Measurements from ENCODE around the gene C9. TPM values are rescaled to one million over a fixed set of nuclear protein-coding genes. Genes with fewer than 3 reads are reported as not detected.
A peak's percentile ranks its signal among the peaks of the same experiment; 100 is the strongest.
"Not testable (repeated sequence)": the region's sequence is repeated elsewhere in the genome, so short reads cannot be mapped to it uniquely, and the experiment has no call there.

C9 gene
- total RNA-seq, 3 donors from 2014 or later (not counting 1 experiment from before 2014, with no cell fraction given): 0.52 TPM; not detected in 2

- no peak for DNase-seq
- Mint-ChIP-seq H3K9me3 (peaks cover 5% of the 10 kb centered on the region in 2 donors), H3K4me3 (no peak overlapping the region), H3K36me3 (peaks cover 12% of the 10 kb centered on the region), H3K4me1 (peaks cover 59 to 61% of the 10 kb centered on the region in 2 donors), H3K27me3 (ENCODE audit: low read depth in 2 of 2) (no peaks in the 10 kb centered on the region), H3K27ac (peak overlapping the region; percentile 87 to 89)
- Histone ChIP-seq H3K4me1 (ENCODE audit: control insufficient read depth, insufficient read depth, low read length) (no peaks in the 10 kb centered on the region), H3K27me3 (ENCODE audit: control insufficient read depth, insufficient read depth, low read length) (no peaks in the 10 kb centered on the region), H3K4me3 (ENCODE audit: low read length) (no peak overlapping the region), H3K9me3 (ENCODE audit: control insufficient read depth, insufficient read depth, low read length) (no peaks in the 10 kb centered on the region), H3K27ac (ENCODE audit: low read length) (no peak overlapping the region), H3K36me3 (ENCODE audit: control insufficient read depth, insufficient read depth, low read length) (peaks cover 3% of the 10 kb centered on the region)
- no peak for ATAC-seq
- TF ChIP-seq CTCF (IDR thresholded peaks at IDR 0.05): no peak
- no CpG with 5 or more reads among the region's 1 CpG for WGBS (ENCODE audit: insufficient coverage)
- intact Hi-C loops (cut with micrococcal nuclease): loop anchor here (5.0 kb wide), 1 partner anchor 36 kb away; no protein-coding TSS in a partner anchor
Observed at GRCh38 chr5:39236718-39237117, 127.6 kb downstream of the C9 start.

GRCh38 chr5:39235648-39236047, 128.6 kb downstream of the C9 start:
- intact Hi-C loops (cut with micrococcal nuclease): loop anchor here (5.0 kb wide), 1 partner anchor 37 kb away; no protein-coding TSS in a partner anchor

GRCh38 chr5:39234494-39234893, 129.8 kb downstream of the C9 start:
- peak overlapping the region in 1 of 2 donors; percentile 58 for H3K27ac Mint-ChIP-seq

More at GRCh38 chr5:39235648-39236047, 128.6 kb downstream of the C9 start:
- peaks cover under 1% of the 10 kb centered on the region in 2 donors for H3K9me3 Mint-ChIP-seq
- H3K4me3 Mint-ChIP-seq: no peak overlapping the region
- Histone ChIP-seq H3K27me3 (ENCODE audit: control insufficient read depth, insufficient read depth, low read length) (no peaks in the 10 kb centered on the region), H3K4me1 (ENCODE audit: control insufficient read depth, insufficient read depth, low read length) (no peaks in the 10 kb centered on the region), H3K4me3 (ENCODE audit: low read length) (no peak overlapping the region), H3K27ac (ENCODE audit: low read length) (no peak overlapping the region), H3K36me3 (ENCODE audit: control insufficient read depth, insufficient read depth, low read length) (peaks cover 2% of the 10 kb centered on the region), H3K9me3 (ENCODE audit: control insufficient read depth, insufficient read depth, low read length) (no peaks in the 10 kb centered on the region)
- H3K27me3 Mint-ChIP-seq (ENCODE audit: low read depth in 2 of 2): no peaks in the 10 kb centered on the region
- peaks cover 63 to 67% of the 10 kb centered on the region in 2 donors for H3K4me1 Mint-ChIP-seq
- H3K36me3 Mint-ChIP-seq: peaks cover 9% of the 10 kb centered on the region
- peak overlapping the region in 1 of 2 donors; percentile 51 for H3K27ac Mint-ChIP-seq
- no peak for ATAC-seq
- 90% methylated on average over 1 of the region's 3 CpGs for WGBS (ENCODE audit: insufficient coverage)
- DNase-seq: no peak
- TF ChIP-seq CTCF (IDR thresholded peaks at IDR 0.05): no peak

More at GRCh38 chr5:39234494-39234893, 129.8 kb downstream of the C9 start:
- H3K36me3 ChIP-seq (ENCODE audit: control insufficient read depth, insufficient read depth, low read length); H3K9me3 Mint-ChIP-seq; H3K4me3 ChIP-seq (ENCODE audit: low read length); H3K4me1 ChIP-seq (ENCODE audit: control insufficient read depth, insufficient read depth, low read length); ATAC-seq; H3K9me3 ChIP-seq (ENCODE audit: control insufficient read depth, insufficient read depth, low read length); DNase-seq; intact Hi-C loops (cut with micrococcal nuclease); H3K4me3 Mint-ChIP-seq; H3K36me3 Mint-ChIP-seq; H3K27me3 Mint-ChIP-seq (ENCODE audit: low read depth in 2 of 2); H3K27ac ChIP-seq (ENCODE audit: low read length); H3K27me3 ChIP-seq (ENCODE audit: control insufficient read depth, insufficient read depth, low read length): not testable (repeated sequence)
- WGBS (ENCODE audit: insufficient coverage): 100% methylated on average over 1 of the region's 1 CpG
- H3K4me1 Mint-ChIP-seq: peaks cover 57 to 61% of the 10 kb centered on the region in 2 donors

Other genes starting within 250 kb of the C9 start
- gene FYB1, start 144.9 kb downstream of the C9 start, total RNA-seq: 100 to 1,000 TPM; 277 to 340 (median 295) TPM
- 10 to 100 TPM; 33.0 to 53.8 (median 36.9) TPM for gene DAB2, start 60.5 kb upstream of the C9 start, total RNA-seq